Endodermal cell (in vitro differentiated cells): ENCODE measurements around the gene HES7. TPM values are rescaled to one million over a fixed set of nuclear protein-coding genes. Genes with fewer than 3 reads are reported as not detected.

Experiments
- DNase-seq: peaks from one replicate; pipeline ENCODE4 v3.0.0-alpha.2; 2017
- H3K27ac ChIP-seq: 2 replicates; pipeline ENCODE4 v1.5.1; 2013; ENCODE audit warnings: mild to moderate bottlenecking, low read depth, low read length, moderate library complexity
- H3K27me3 ChIP-seq: 2 replicates; pipeline ENCODE4 v1.6.1; 2013; ENCODE audit warnings: mild to moderate bottlenecking, low read length, moderate library complexity; ENCODE audit not compliant: insufficient read depth, control insufficient read depth, poor library complexity, severe bottlenecking
- H3K36me3 ChIP-seq: 2 replicates; pipeline ENCODE4 v1.7.0; 2013; ENCODE audit warnings: mild to moderate bottlenecking, low read length, moderate library complexity; ENCODE audit not compliant: control insufficient read depth, insufficient read depth
- H3K4me1 ChIP-seq: one replicate; pipeline ENCODE4 v1.7.0; 2013; ENCODE audit warnings: low read length; ENCODE audit not compliant: control insufficient read depth, insufficient read depth
- H3K4me3 ChIP-seq: 2 replicates; pipeline ENCODE4 v1.5.1; 2013; ENCODE audit warnings: mild to moderate bottlenecking, low read length, moderate library complexity
- H3K9ac ChIP-seq: 2 replicates; pipeline ENCODE4 v1.6.1; 2013; ENCODE audit warnings: mild to moderate bottlenecking, low read length, moderate library complexity; ENCODE audit not compliant: poor library complexity, severe bottlenecking; ENCODE audit errors: extremely low read depth
- H3K9me3 ChIP-seq: 2 replicates; pipeline ENCODE4 v1.6.1; 2013; ENCODE audit warnings: mild to moderate bottlenecking, low read length, moderate library complexity; ENCODE audit not compliant: control insufficient read depth
- H3K27ac Mint-ChIP-seq: 2 replicates; pipeline ENCODE4 v1.8.0; 2020; ENCODE audit warnings: mixed read lengths
- H3K27me3 Mint-ChIP-seq: 2 replicates; pipeline ENCODE4 v1.8.0; 2021; ENCODE audit warnings: mild to moderate bottlenecking, mixed read lengths; ENCODE audit not compliant: insufficient read depth
- H3K36me3 Mint-ChIP-seq: 2 replicates; pipeline ENCODE4 v1.8.0; 2020; ENCODE audit warnings: low read depth, mixed read lengths
- H3K4me1 Mint-ChIP-seq: 2 replicates; pipeline ENCODE4 v1.8.0; 2020; ENCODE audit warnings: mixed read lengths
- H3K4me3 Mint-ChIP-seq: 2 replicates; pipeline ENCODE4 v1.8.0; 2020; ENCODE audit warnings: mild to moderate bottlenecking, moderate library complexity, mixed read lengths
- H3K9me3 Mint-ChIP-seq: 2 replicates; pipeline ENCODE4 v1.8.0; 2020; ENCODE audit warnings: mild to moderate bottlenecking, mixed read lengths
- WGBS, 2 experiments: methylation state at CpG; one replicate each; pipeline versions ENCODE4 v1.1.5 to v1.1.7; 2013; ENCODE audit warnings: missing lambda C conversion rate in 2 of 2, mixed read lengths in 1 of 2; ENCODE audit not compliant: insufficient coverage in 1 of 2, insufficient read length in 1 of 2; 5-methylcytosine and 5-hydroxymethylcytosine counted together
- total RNA-seq, 2 donors: library from RNA; stranded (reverse); fragmentation: NEBNext Ultra II Directional in 1 of 2; extraction: Animal tissue kit (Norgen Biotek cat#: 25700) in 1 of 2; gene quantifications; 2 replicates in 1 of 2; 3 replicates in 1 of 2; pipeline ENCODE4 v1.2.1, GENCODE V29; 2021
- TF ChIP-seq, protein P1 (sequence below): fragments of 200-600 bp; sonication (generic); conservative IDR thresholded peaks from 2 replicates; pipeline ENCODE4 v1.5.0; 2021; ENCODE audit warnings: antibody characterized with exemption, mild to moderate bottlenecking

Gene HES7
- total RNA-seq, 2 donors from 2014 or later, result 0.40 to 2.2 TPM

DNA sequence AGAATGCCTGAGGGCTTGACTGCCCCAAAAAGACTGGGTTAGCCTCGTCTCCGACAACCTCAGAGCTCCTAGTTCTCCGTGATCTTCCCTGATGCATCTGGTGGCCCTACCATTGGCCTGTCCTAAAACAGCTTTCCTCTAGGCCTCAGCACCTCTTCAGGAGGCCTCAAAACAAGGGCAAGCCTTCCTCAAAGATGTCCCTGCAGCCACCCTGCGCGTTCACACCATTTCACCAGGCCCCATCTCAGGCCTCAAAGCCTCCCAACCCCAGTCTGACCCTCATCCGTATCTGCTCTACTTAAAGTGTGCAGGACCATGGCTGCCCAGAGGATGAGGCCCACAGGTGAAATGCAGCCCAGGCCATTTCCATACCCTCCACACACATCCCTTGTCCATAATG is 13.0 kb downstream of the HES7 start:
- peaks cover 84% of the 10 kb centered on the region for H3K27me3 ChIP-seq
- TF ChIP-seq, protein P1, sequence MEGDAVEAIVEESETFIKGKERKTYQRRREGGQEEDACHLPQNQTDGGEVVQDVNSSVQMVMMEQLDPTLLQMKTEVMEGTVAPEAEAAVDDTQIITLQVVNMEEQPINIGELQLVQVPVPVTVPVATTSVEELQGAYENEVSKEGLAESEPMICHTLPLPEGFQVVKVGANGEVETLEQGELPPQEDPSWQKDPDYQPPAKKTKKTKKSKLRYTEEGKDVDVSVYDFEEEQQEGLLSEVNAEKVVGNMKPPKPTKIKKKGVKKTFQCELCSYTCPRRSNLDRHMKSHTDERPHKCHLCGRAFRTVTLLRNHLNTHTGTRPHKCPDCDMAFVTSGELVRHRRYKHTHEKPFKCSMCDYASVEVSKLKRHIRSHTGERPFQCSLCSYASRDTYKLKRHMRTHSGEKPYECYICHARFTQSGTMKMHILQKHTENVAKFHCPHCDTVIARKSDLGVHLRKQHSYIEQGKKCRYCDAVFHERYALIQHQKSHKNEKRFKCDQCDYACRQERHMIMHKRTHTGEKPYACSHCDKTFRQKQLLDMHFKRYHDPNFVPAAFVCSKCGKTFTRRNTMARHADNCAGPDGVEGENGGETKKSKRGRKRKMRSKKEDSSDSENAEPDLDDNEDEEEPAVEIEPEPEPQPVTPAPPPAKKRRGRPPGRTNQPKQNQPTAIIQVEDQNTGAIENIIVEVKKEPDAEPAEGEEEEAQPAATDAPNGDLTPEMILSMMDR, result no peak
- no peak overlapping the region for H3K4me3 ChIP-seq
- H3K9ac ChIP-seq, result no peak overlapping the region
- 92 to 93% methylated on average over 6 of the region's 6 CpGs for WGBS, 2 experiments
- Mint-ChIP-seq H3K4me3 (peak overlapping the region; percentile 56), H3K27ac (no peak overlapping the region), H3K4me1 (peaks cover 2% of the 10 kb centered on the region), H3K27me3 (peaks cover 92% of the 10 kb centered on the region), H3K9me3 (no peaks in the 10 kb centered on the region), H3K36me3 (no peaks in the 10 kb centered on the region)
- no peaks in the 10 kb centered on the region for H3K36me3 ChIP-seq
- no peaks in the 10 kb centered on the region for H3K4me1 ChIP-seq
- no peak for DNase-seq
- H3K9me3 ChIP-seq, result no peaks in the 10 kb centered on the region
- H3K27ac ChIP-seq, result no peak overlapping the region

DNA sequence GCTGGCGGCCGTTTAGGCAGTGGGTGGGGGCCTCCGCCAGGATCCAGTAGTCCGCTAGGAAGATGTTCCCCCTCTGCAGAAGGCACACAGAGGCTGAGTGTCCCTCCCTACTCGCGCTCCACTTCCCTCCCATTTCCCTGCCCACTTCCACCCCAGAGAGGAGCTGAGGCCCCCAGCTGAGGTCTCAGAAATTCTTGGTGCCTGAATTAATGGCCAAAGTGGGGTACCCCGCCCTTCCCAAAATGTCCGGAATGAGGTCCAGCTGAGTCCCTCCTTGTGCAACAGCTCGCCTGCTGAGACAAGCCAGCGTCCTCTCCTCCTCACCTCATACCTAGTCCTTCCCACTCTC is 13.5 kb downstream of the HES7 start:
- Histone ChIP-seq H3K4me1 (no peaks in the 10 kb centered on the region), H3K4me3 (peak overlapping the region; percentile 76), H3K9ac (no peak overlapping the region), H3K36me3 (no peaks in the 10 kb centered on the region), H3K9me3 (no peaks in the 10 kb centered on the region), H3K27ac (no peak overlapping the region), H3K27me3 (peaks cover 79% of the 10 kb centered on the region)
- TF ChIP-seq, protein P1, result no peak
- Mint-ChIP-seq H3K4me1 (peaks cover 2% of the 10 kb centered on the region), H3K9me3 (no peaks in the 10 kb centered on the region), H3K27ac (no peak overlapping the region), H3K36me3 (no peaks in the 10 kb centered on the region), H3K4me3 (peak overlapping the region; percentile 56), H3K27me3 (peaks cover 88% of the 10 kb centered on the region)
- 31% methylated on average over 10 of the region's 10 CpGs; no CpG with 5 or more reads in 1 of the 2 experiments for WGBS, 2 experiments
- DNase-seq, result no peak

DNA sequence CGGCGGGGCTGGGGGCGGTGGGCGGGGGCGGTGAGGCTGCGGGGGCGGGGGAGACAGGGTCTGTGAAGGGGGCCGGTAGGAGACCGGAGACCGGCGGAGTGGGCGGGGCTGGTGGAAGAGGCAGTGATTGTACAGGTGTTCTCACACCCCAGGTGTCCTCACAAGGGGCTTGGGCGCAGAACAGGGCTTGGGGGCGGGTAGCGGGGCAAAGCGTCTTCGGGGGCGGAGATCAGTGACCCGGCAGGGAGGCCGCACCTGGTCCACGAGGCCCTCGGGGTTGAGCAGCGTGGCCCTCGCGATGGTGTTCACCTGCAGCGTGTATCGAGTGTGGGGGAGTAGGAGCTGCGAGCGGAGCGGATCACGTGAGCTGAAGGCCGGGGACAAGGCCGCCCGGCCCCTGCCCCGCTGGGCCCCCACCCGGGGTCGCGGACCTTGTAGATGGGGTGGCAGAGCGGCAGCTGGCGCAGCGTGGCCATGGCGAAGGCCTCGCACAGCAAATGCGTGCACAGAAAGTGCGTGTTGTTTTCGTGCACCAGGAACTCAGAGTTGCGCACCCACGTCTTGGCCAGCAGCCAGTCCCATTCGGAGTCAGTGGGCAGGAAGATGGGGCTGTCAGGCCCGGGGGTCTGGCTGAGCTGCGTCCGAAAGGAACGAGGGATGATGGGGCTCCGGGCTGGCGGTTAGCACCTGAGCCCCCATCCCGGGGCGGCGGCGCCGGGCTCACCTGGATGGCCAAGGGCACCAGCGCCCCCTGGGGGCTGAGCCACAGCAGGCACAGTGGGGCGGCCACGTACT is 14.0 kb downstream of the HES7 start:
- no peaks in the 10 kb centered on the region for H3K9me3 Mint-ChIP-seq
- Histone ChIP-seq H3K36me3 (no peaks in the 10 kb centered on the region), H3K9me3 (no peaks in the 10 kb centered on the region), H3K4me1 (no peaks in the 10 kb centered on the region), H3K9ac (no peak overlapping the region), H3K4me3 (peak overlapping the region; percentile 76), H3K27ac (no peak overlapping the region), H3K27me3 (peaks cover 75% of the 10 kb centered on the region)
- H3K36me3 Mint-ChIP-seq, result no peaks in the 10 kb centered on the region
- DNase-seq, result peak; percentile 96
- TF ChIP-seq, protein P1, result peak; percentile 99
- peaks cover 2% of the 10 kb centered on the region for H3K4me1 Mint-ChIP-seq
- H3K27ac Mint-ChIP-seq, result no peak overlapping the region
- 12 to 25% methylated on average over 14 to 56 of the region's 63 CpGs for WGBS, 2 experiments
- H3K4me3 Mint-ChIP-seq, result peak overlapping the region; percentile 56
- peaks cover 86% of the 10 kb centered on the region for H3K27me3 Mint-ChIP-seq
